K562 (cell line): ENCODE measurements around the gene C3. TPM values are rescaled to one million over a fixed set of nuclear protein-coding genes. Genes with fewer than 3 reads are reported as not detected.

ENCODE experiments used
- BCOR ChIP-seq: fragments of 450-650 bp; IDR thresholded peaks from 2 replicates; pipeline ENCODE4 v1.6.1; 2016
- CBFA2T3 ChIP-seq: fragments of 450-650 bp; IDR thresholded peaks from 2 replicates; pipeline ENCODE4 v1.6.1; 2017
- CCAR2 ChIP-seq: fragments of 200-400 bp; formaldehyde crosslinking; IDR thresholded peaks from 2 replicates; pipeline ENCODE4 v1.6.1; 2017; ENCODE audit warnings: mild to moderate bottlenecking, low read depth, low read length
- CHD4 ChIP-seq: fragments of 200-600 bp; sonication (generic); IDR thresholded peaks from 3 replicates; pipeline ENCODE4 v1.6.1; 2012; ENCODE audit warnings: low read depth, mild to moderate bottlenecking, mixed read lengths, low read length, inconsistent platforms; ENCODE audit not compliant: insufficient read depth, insufficient replicate concordance, poor library complexity, severe bottlenecking
- FOXM1 ChIP-seq, 2 experiments: fragments of 450-650 bp in 1 of 2; sonication (generic) in 1 of 2; formaldehyde crosslinking in 1 of 2; IDR thresholded peaks; 2 replicates each; pipeline versions ENCODE4 v1.6.1 to v1.9.0; 2017 to 2022; ENCODE audit warnings: low read depth in 2 of 2, mild to moderate bottlenecking in 2 of 2, missing genetic modification reagents in 1 of 2, moderate library complexity in 1 of 2
- FUS ChIP-seq: fragments of 200-400 bp; formaldehyde crosslinking; optimal IDR thresholded peaks from 2 replicates; pipeline ENCODE3; 2017; ENCODE audit warnings: low read depth, low read length
- HMGXB4 ChIP-seq: sonication (generic); formaldehyde crosslinking; IDR thresholded peaks from 2 replicates; pipeline ENCODE4 v1.8.1; 2023; ENCODE audit warnings: mild to moderate bottlenecking, missing genetic modification reagents
- KDM1A ChIP-seq, 2 experiments: fragments of 450-650 bp; IDR thresholded peaks; 2 replicates each; pipeline ENCODE4 v1.6.1; 2016; ENCODE audit warnings: mild to moderate bottlenecking in 2 of 2
- MED1 ChIP-seq: sonication (generic); formaldehyde crosslinking; IDR thresholded peaks from 2 replicates; pipeline ENCODE4 v1.8.1; 2023; ENCODE audit warnings: missing genetic modification reagents, borderline replicate concordance
- MTA1 ChIP-seq: fragments of 450-650 bp; IDR thresholded peaks from 2 replicates; pipeline ENCODE4 v1.6.1; 2017; ENCODE audit warnings: borderline replicate concordance
- NR2F6 ChIP-seq: fragments of 450-650 bp; formaldehyde crosslinking; IDR thresholded peaks from 2 replicates; pipeline ENCODE4 v1.4.0; 2020; ENCODE audit warnings: mild to moderate bottlenecking
- OTX1 ChIP-seq: fragments of 450-650 bp; formaldehyde crosslinking; IDR thresholded peaks from 2 replicates; pipeline ENCODE4 v1.4.0; 2022; ENCODE audit warnings: mild to moderate bottlenecking
- SMARCE1 ChIP-seq: fragments of 450-650 bp; IDR thresholded peaks from 2 replicates; pipeline ENCODE4 v1.7.1; 2016; ENCODE audit warnings: mild to moderate bottlenecking
- STAT5A ChIP-seq: IDR thresholded peaks from 2 replicates; pipeline ENCODE4 v1.6.1; 2012; ENCODE audit warnings: low read length, inconsistent platforms, borderline replicate concordance
- THRAP3 ChIP-seq: fragments of 450-650 bp; IDR thresholded peaks from 2 replicates; pipeline ENCODE4 v1.6.1; 2016; ENCODE audit warnings: mild to moderate bottlenecking, inconsistent platforms, borderline replicate concordance
- ZBTB26 ChIP-seq: fragments of 450-650 bp; formaldehyde crosslinking; IDR thresholded peaks from 2 replicates; pipeline ENCODE4 v1.4.0; 2022; ENCODE audit warnings: missing genetic modification characterization
- ZBTB33 ChIP-seq: sonication (generic); formaldehyde crosslinking; IDR thresholded peaks from 2 replicates; pipeline ENCODE4 v1.8.1; 2023; ENCODE audit warnings: mild to moderate bottlenecking, missing genetic modification reagents
- ZBTB49 ChIP-seq: sonication (generic); formaldehyde crosslinking; IDR thresholded peaks from 2 replicates; pipeline ENCODE4 v1.8.0; 2022; ENCODE audit warnings: missing genetic modification reagents, mild to moderate bottlenecking, borderline replicate concordance
- ZFP30 ChIP-seq: fragments of 250-450 bp; sonication (Bioruptor Pico); IDR thresholded peaks from 2 replicates; pipeline ENCODE4 v1.8.0; 2022; ENCODE audit warnings: moderate library complexity, mild to moderate bottlenecking, inconsistent platforms, borderline replicate concordance
- ZNF143 ChIP-seq: sonication (generic); formaldehyde crosslinking; IDR thresholded peaks from 2 replicates; pipeline ENCODE4 v1.9.0; 2022; ENCODE audit warnings: mild to moderate bottlenecking, missing genetic modification reagents
- ZNF57 ChIP-seq: fragments of 450-650 bp; formaldehyde crosslinking; IDR thresholded peaks from 2 replicates; pipeline ENCODE4 v1.4.0; 2020; ENCODE audit warnings: mild to moderate bottlenecking, moderate library complexity
- ZNF699 ChIP-seq: fragments of 250-450 bp; sonication (Bioruptor Pico); IDR thresholded peaks from 2 replicates; pipeline ENCODE4 v1.8.0; 2021; ENCODE audit warnings: mild to moderate bottlenecking, moderate library complexity; ENCODE audit not compliant: insufficient replicate concordance
- polyA plus RNA-seq, 8 experiments: library from polyadenylated mRNA; depleted of rRNA in 4 of 8; stranded (reverse) in 5 of 8; unstranded in 3 of 8; fragments of >200 nt; fragmentation: Nextera tagmentation in 2 of 8; fragmentation: Illumina TruSeq in 1 of 8; extraction: Ambion mirVana in 2 of 8; extraction: Trizol in 1 of 8; gene quantifications; 2 replicates each; pipeline versions ENCODE4 v1.2.1 to v1.2.3, GENCODE V29; 2011 to 2014; ENCODE audit warnings: inconsistent platforms in 1 of 8, missing spikeins in 1 of 8
- total RNA-seq, 7 experiments: library from RNA; depleted of rRNA in 6 of 7; stranded (reverse); fragments of >200 nt in 6 of 7; fragmentation: Illumina TruSeq in 2 of 7; extraction: Trizol in 2 of 7; gene quantifications; 2 replicates each; pipeline versions ENCODE4 v1.2.1 to v1.2.3, GENCODE V29; 2011 to 2021; ENCODE audit warnings: low replicate concordance in 1 of 7

C3 gene
- total and polyA plus RNA-seq, 9 of the 15 experiments (the other 6 are each of a cell fraction or from before 2014, with no cell fraction given) = 0.59 to 10.6 (median 2.2) TPM

GRCh38 chr19:6717441-6717971, 2.9 kb downstream of the C3 start (continued):
- TF ChIP-seq ZBTB33 (CRISPR knock-in tag) (peak; percentile 91), THRAP3 (peak; percentile 99), NR2F6 (CRISPR knock-in tag) (no peak), OTX1 (peak; percentile 84), ZBTB49 (CRISPR knock-in tag) (peak; percentile 97; the same call in 1 of the 2 replicates), STAT5A (peak; percentile 22; the same call in 1 of the 2 replicates), ZFP30 (CRISPR knock-in tag) (no peak), CCAR2 (no peak; the same call in 1 of the 2 replicates), MTA1 (peak; percentile 55), SMARCE1 (peak; percentile 46), HMGXB4 (CRISPR knock-in tag) (peak; percentile 93), ZBTB26 (CRISPR knock-in tag) (peak; percentile 91), BCOR (peak; percentile 95), KDM1A (IDR thresholded peaks at IDR 0.05) (peak; percentile 47; a peak in 3 of 4 replicates), ZNF699 (CRISPR knock-in tag) (no peak), MED1 (CRISPR knock-in tag) (peak; percentile 88; the same call in 1 of the 2 replicates), ZNF143 (CRISPR knock-in tag) (peak; percentile 62), CBFA2T3 (peak; percentile 57), ZNF57 (CRISPR knock-in tag) (no peak), FOXM1 (IDR thresholded peaks at IDR 0.05; ENCODE audit: low read depth) (no peak), FOXM1 (CRISPR knock-in tag; IDR thresholded peaks at IDR 0.05; ENCODE audit: low read depth) (peak; percentile 92), FUS (no peak), CHD4 (peak; percentile 91)
